ENCODE results near the gene GOLGA8B. TPM values are rescaled to one million over a fixed set of nuclear protein-coding genes. Genes with fewer than 3 reads are reported as not detected.

Gene GOLGA8B
- total RNA-seq, 2 donors from 2014 or later = 83.0 to 197 TPM

GRCh38 chr15:34600923-34601322 is 17.5 kb upstream of the GOLGA8B start:
- Histone ChIP-seq H3K4me1 (replicated peaks) (no peaks in the 10 kb centered on the region), H3K27me3 (replicated peaks; ENCODE audit: insufficient read depth) (no peaks in the 10 kb centered on the region), H3K9me3 (no peaks in the 10 kb centered on the region), H3K27ac (no peak overlapping the region), H3K36me3 (no peaks in the 10 kb centered on the region), H3K4me3 (no peak overlapping the region)
- TF ChIP-seq CTCF (IDR thresholded peaks at IDR 0.05) (no peak), POLR2A (IDR thresholded peaks at IDR 0.05) (no peak), POLR2AphosphoS5 (IDR thresholded peaks at IDR 0.05) (no peak)
- intact Hi-C loops (cut with DNase I) = no loop called here
- no peak for DNase-seq (ENCODE audit: low spot score)

- no peaks in the 10 kb centered on the region for H3K4me1 ChIP-seq (replicated peaks)
- intact Hi-C loops (cut with DNase I) = no loop called here
- WGBS = 73% methylated on average over 2 of the region's 2 CpGs
- no peak for DNase-seq (ENCODE audit: low spot score)
- no peak overlapping the region for H3K27ac ChIP-seq
- no peaks in the 10 kb centered on the region for H3K27me3 ChIP-seq (replicated peaks; ENCODE audit: insufficient read depth)
- H3K36me3 ChIP-seq = no peaks in the 10 kb centered on the region
- no peak overlapping the region for H3K4me3 ChIP-seq
- no peaks in the 10 kb centered on the region for H3K9me3 ChIP-seq
- TF ChIP-seq CTCF (IDR thresholded peaks at IDR 0.05) (no peak), POLR2AphosphoS5 (IDR thresholded peaks at IDR 0.05) (no peak), POLR2A (IDR thresholded peaks at IDR 0.05) (no peak)
Measured at GRCh38 chr15:34598799-34599585, 15.5 kb upstream of the GOLGA8B start.

- H3K9me3 ChIP-seq = no peaks in the 10 kb centered on the region
- no peaks in the 10 kb centered on the region for H3K27me3 ChIP-seq (replicated peaks; ENCODE audit: insufficient read depth)
- no peaks in the 10 kb centered on the region for H3K36me3 ChIP-seq
- no peak for DNase-seq (ENCODE audit: low spot score)
- H3K27ac ChIP-seq = no peak overlapping the region
- no peaks in the 10 kb centered on the region for H3K4me1 ChIP-seq (replicated peaks)
- no peak overlapping the region for H3K4me3 ChIP-seq
- TF ChIP-seq POLR2AphosphoS5 (IDR thresholded peaks at IDR 0.05) (no peak), CTCF (IDR thresholded peaks at IDR 0.05) (no peak), POLR2A (IDR thresholded peaks at IDR 0.05) (no peak)
- intact Hi-C loops (cut with DNase I) = no loop called here
Measured at GRCh38 chr15:34597316-34597715, 13.9 kb upstream of the GOLGA8B start.

GRCh38 chr15:34594361-34594760 is 10.9 kb upstream of the GOLGA8B start:
- Histone ChIP-seq H3K36me3 (no peaks in the 10 kb centered on the region), H3K27ac (no peak overlapping the region), H3K4me1 (replicated peaks) (no peaks in the 10 kb centered on the region), H3K4me3 (no peak overlapping the region), H3K27me3 (replicated peaks; ENCODE audit: insufficient read depth) (no peaks in the 10 kb centered on the region), H3K9me3 (no peaks in the 10 kb centered on the region)
- DNase-seq (ENCODE audit: low spot score) = no peak
- intact Hi-C loops (cut with DNase I) = no loop called here
- TF ChIP-seq POLR2A (IDR thresholded peaks at IDR 0.05) (no peak), CTCF (IDR thresholded peaks at IDR 0.05) (no peak), POLR2AphosphoS5 (IDR thresholded peaks at IDR 0.05) (no peak)
- 49% methylated on average over 3 of the region's 3 CpGs for WGBS

- DNase-seq (ENCODE audit: low spot score) = no peak
- intact Hi-C loops (cut with DNase I) = no loop called here
- 67% methylated on average over 5 of the region's 5 CpGs for WGBS
- TF ChIP-seq CTCF (IDR thresholded peaks at IDR 0.05) = no peak
- no peak for TF ChIP-seq POLR2A (IDR thresholded peaks at IDR 0.05)
- no peak for TF ChIP-seq POLR2AphosphoS5 (IDR thresholded peaks at IDR 0.05)
- Histone ChIP-seq H3K27me3 (replicated peaks; ENCODE audit: insufficient read depth) (no peaks in the 10 kb centered on the region), H3K4me3 (no peak overlapping the region), H3K27ac (no peak overlapping the region), H3K9me3 (no peaks in the 10 kb centered on the region), H3K36me3 (no peaks in the 10 kb centered on the region), H3K4me1 (replicated peaks) (no peaks in the 10 kb centered on the region)
Measured at GRCh38 chr15:34591306-34591705, 7.9 kb upstream of the GOLGA8B start.

Data from prostate gland (tissue), 2 donors.